ENCODE measurements around the gene BUB1.
"Not testable (repeated sequence)": the region's sequence is repeated elsewhere in the genome, so short reads cannot be mapped to it uniquely, and the experiment has no call there.

GRCh38 chr2:110613927-110614326 is 63.9 kb downstream of the BUB1 start:
- TF ChIP-seq POLR2AphosphoS5, CTCF (IDR thresholded peaks at IDR 0.05): not testable (repeated sequence)

Data from gastroesophageal sphincter (tissue), 3 donors.